Activated CD4-positive, alpha-beta memory T cell treated with anti-CD3 and anti-CD28 coated beads for 36 hours (primary cell): Measurements from ENCODE around the gene PRKCQ. TPM values are rescaled to one million over a fixed set of nuclear protein-coding genes. Genes with fewer than 3 reads are reported as not detected.

ENCODE experiments used
- CTCF ChIA-PET: fragments of 350-600 bp; sonication (Branson Sonifier 250); formaldehyde crosslinking; loops from one replicate; lab custom pipeline; 2021; ENCODE audit warnings: antibody characterized with exemption, inconsistent platforms; lab: Charles Lee
- POLR2A ChIA-PET: fragments of 350-600 bp; sonication (Branson Sonifier 250); formaldehyde crosslinking; loops from one replicate; lab custom pipeline; 2021; ENCODE audit warnings: antibody characterized with exemption; lab: Charles Lee
- DNase-seq: peaks from one replicate; pipeline ENCODE4 v3.0.0-alpha.2; 2020
- H3K27ac Mint-ChIP-seq: one replicate; pipeline ENCODE4 v1.8.0; 2021; ENCODE audit warnings: mixed read lengths
- H3K27me3 Mint-ChIP-seq: one replicate; pipeline ENCODE4 v1.8.0; 2021; ENCODE audit warnings: mixed read lengths
- H3K36me3 Mint-ChIP-seq: one replicate; pipeline ENCODE4 v1.8.0; 2021; ENCODE audit warnings: mixed read lengths
- H3K4me1 Mint-ChIP-seq: one replicate; pipeline ENCODE4 v1.8.0; 2021; ENCODE audit warnings: low read depth, mixed read lengths
- H3K4me3 Mint-ChIP-seq: one replicate; pipeline ENCODE4 v1.8.0; 2021; ENCODE audit warnings: mild to moderate bottlenecking, mixed read lengths
- H3K9me3 Mint-ChIP-seq: one replicate; pipeline ENCODE4 v1.8.0; 2021; ENCODE audit warnings: mixed read lengths
- intact Hi-C: fragments of 100-400 bp; cut with micrococcal nuclease; formaldehyde crosslinking; loops from one replicate; pipeline ENCODE4 v1.15.1; 2023
- total RNA-seq, 2 experiments: library from RNA; stranded (reverse); gene quantifications; one replicate each; pipeline ENCODE4 v1.2.3, GENCODE V29; 2021

Gene PRKCQ
- total RNA-seq, 2 experiments from 2014 or later: 44.3 to 45.2 TPM

DNA sequence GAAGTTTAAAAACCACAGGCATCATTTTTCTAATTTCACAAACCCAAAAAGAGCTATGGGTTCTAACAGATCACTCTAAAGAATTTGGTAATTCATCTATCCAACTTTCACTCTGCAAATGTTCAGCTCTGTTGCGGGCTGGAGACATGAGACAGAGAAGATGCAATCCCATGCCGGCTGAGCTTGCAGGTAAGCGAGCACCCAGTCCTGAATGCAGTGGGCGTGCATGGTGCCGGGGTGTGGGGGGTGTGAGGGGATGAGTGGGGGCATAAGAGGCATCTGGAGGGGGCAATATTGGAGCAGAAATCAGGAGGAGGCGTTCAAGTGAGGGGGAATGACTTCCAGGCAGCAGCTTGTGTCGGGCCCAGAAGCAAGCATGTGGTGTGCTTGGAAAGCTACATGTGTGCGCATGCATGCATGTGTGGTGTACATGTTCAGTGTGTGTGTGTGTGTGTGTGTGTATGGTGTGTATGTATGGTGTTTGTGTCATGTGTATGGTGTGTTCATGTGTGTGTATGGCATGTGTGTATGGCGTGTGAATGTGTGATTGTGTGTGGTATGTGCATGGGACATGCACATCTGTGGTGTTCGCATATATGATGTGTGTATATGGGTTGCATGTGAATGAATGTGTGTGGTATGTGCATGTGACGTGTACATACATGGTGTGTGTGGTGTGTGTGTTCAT is 172.9 kb downstream of the PRKCQ start:
- peak; percentile 39 for DNase-seq
- Mint-ChIP-seq H3K27me3 (no peaks in the 10 kb centered on the region), H3K36me3 (no peaks in the 10 kb centered on the region), H3K27ac (no peak overlapping the region), H3K9me3 (no peaks in the 10 kb centered on the region), H3K4me1 (peaks cover 58% of the 10 kb centered on the region), H3K4me3 (no peak overlapping the region)
- intact Hi-C loops: loop anchor here (2.0 to 5.0 kb wide), 3 partner anchors 58 to 220 kb away; no protein-coding TSS in a partner anchor
- ChIA-PET CTCF (interaction anchor here (0.6 to 2.9 kb wide), 32 partner anchors 8 to 345 kb away, joined by 3 to 57 read pairs (median 5); partner anchors contain the start of genes IL2RA and PFKFB3), POLR2A (interaction anchor here (0.7 to 2.8 kb wide), 9 partner anchors 16 to 323 kb away, joined by 3 to 16 read pairs (median 5); partner anchors contain the start of gene PFKFB3)

DNA sequence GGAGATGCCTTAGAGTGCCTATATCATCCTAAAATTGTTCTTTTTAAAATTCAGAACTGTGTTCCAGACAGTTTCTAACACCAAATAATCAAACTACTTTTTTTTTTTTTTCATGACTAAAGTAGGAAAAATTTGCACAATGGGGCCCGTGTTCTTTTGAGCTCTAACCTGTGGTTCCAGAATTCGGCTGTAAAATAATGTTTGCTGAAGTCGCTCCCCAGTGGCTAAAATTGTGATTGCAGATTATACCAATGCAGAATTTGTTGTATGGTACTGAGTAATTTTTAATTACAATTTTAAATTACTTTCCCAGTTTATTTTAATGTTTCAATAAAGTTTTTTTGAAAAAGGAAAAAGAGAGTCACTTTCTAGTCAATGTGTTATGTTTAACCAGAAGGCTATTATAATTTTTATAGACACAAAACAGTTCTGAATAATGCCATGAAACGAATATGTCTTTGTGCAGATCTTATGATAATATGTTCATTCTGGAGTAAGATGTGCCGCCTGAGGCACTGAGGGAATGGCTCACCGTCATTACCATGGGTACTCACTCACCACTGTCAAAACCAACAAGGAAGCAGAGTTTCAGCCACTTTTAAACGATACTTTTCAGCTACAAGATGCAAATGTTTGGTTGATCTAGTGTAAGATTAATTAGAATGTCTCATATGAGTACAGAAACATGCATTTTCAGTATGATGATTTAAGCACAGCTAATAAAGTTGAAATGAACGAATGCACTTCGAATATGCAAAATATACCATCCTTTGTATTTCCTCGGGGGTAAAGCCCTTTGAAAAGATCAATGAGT is 173.6 kb downstream of the PRKCQ start:
- ChIA-PET POLR2A (interaction anchor here (0.7 to 2.8 kb wide), 11 partner anchors 15 to 322 kb away, joined by 3 to 16 read pairs (median 4); partner anchors contain the start of gene PFKFB3), CTCF (interaction anchor here (0.7 to 2.9 kb wide), 41 partner anchors 9 to 344 kb away, joined by 3 to 57 read pairs (median 5); partner anchors contain the start of genes IL2RA and PFKFB3)
- no peak overlapping the region for H3K4me3 Mint-ChIP-seq

DNA sequence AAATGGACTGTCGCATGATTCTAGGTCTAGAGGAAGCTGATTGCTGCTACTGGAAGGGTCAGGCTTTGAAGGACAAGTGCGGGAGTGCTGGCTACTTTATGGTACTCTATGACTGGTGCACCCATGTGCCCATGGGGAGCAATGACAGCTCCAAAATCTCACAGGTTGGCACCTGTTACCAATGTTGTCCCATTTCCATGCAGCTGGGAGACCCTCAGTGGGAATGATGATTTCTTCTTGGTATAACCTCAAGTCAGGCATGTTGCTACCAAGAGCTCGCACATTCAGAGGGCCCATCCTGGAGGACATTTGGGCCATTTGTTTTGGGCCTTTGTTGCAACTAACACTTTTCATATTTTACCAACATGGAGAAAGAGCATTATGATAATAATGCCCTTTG is 174.4 kb downstream of the PRKCQ start:
- peaks cover 3% of the 10 kb centered on the region for H3K27me3 Mint-ChIP-seq
- H3K27ac Mint-ChIP-seq: no peak overlapping the region
- H3K4me1 Mint-ChIP-seq: peaks cover 57% of the 10 kb centered on the region
- ChIA-PET CTCF (interaction anchor here (0.7 to 2.9 kb wide), 34 partner anchors 8 to 319 kb away, joined by 3 to 57 read pairs (median 6); partner anchors contain the start of gene PFKFB3), POLR2A (interaction anchor here (0.9 to 2.8 kb wide), 6 partner anchors 15 to 297 kb away, joined by 3 to 16 read pairs (median 5); partner anchors contain the start of gene PFKFB3)
- intact Hi-C loops: loop anchor here (1.0 to 5.0 kb wide), 5 partner anchors 57 to 296 kb away; no protein-coding TSS in a partner anchor
- peaks cover 3% of the 10 kb centered on the region for H3K36me3 Mint-ChIP-seq
- H3K9me3 Mint-ChIP-seq: no peaks in the 10 kb centered on the region
- H3K4me3 Mint-ChIP-seq: no peak overlapping the region
- DNase-seq: no peak

More for the DNA sequence above, 173.6 kb downstream of the PRKCQ start:
- Mint-ChIP-seq H3K36me3 (peaks cover 3% of the 10 kb centered on the region), H3K4me1 (peaks cover 62% of the 10 kb centered on the region), H3K27ac (peak overlapping the region; percentile 40), H3K27me3 (peaks cover 3% of the 10 kb centered on the region), H3K9me3 (no peaks in the 10 kb centered on the region)
- DNase-seq: peak; percentile 51
- intact Hi-C loops: loop anchor here (1.0 to 5.0 kb wide), 5 partner anchors 58 to 297 kb away; no protein-coding TSS in a partner anchor

GRCh38 chr10:6404127-6405072 is 175.7 kb downstream of the PRKCQ start:
- H3K27ac Mint-ChIP-seq: no peak overlapping the region
- H3K9me3 Mint-ChIP-seq: no peaks in the 10 kb centered on the region
- H3K36me3 Mint-ChIP-seq: peaks cover 3% of the 10 kb centered on the region
- DNase-seq: no peak
- peaks cover 3% of the 10 kb centered on the region for H3K27me3 Mint-ChIP-seq
- POLR2A ChIA-PET: interaction anchor here (0.7 to 2.8 kb wide), 2 partner anchors 202 to 205 kb away, joined by 3 to 16 read pairs; partner anchors contain the start of gene PFKFB3
- CTCF ChIA-PET: interaction anchor here (0.5 to 4.2 kb wide), 4 partner anchors 39 to 294 kb away, joined by 3 to 57 read pairs (median 23); partner anchors contain the start of gene PFKFB3
- peaks cover 50% of the 10 kb centered on the region for H3K4me1 Mint-ChIP-seq
- H3K4me3 Mint-ChIP-seq: no peak overlapping the region
- intact Hi-C loops: loop anchor here (5.0 kb wide), 2 partner anchors 217 to 317 kb away; partner anchors contain the start of gene RBM17

DNA sequence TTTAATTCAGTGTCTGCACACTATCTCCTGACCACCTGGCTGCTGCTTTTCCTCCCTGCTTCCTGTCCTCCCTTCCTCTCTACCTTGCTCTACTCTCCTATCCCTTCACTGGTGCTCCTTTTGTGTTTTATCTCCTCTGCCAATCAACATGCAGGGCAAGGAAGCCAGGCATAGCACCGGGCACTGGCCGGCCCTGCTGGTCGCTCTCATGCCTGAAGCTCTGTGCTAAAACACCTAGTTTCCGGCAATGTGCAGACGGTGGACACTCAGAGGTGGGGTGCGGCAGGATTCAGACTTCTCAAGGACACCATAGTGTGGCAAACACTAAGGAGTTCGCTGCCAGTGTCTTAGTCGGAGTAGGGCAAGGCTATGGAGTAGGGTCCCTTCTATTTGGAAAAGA is 177.1 kb downstream of the PRKCQ start:
- no peak for DNase-seq
- H3K4me1 Mint-ChIP-seq: peaks cover 51% of the 10 kb centered on the region
- peaks cover 3% of the 10 kb centered on the region for H3K27me3 Mint-ChIP-seq
- intact Hi-C loops: loop anchor here (1.0 to 5.0 kb wide), 3 partner anchors 136 to 316 kb away; partner anchors contain the start of gene RBM17
- ChIA-PET POLR2A (interaction anchor here (1.1 kb wide), 1 partner anchor 204 kb away, joined by 4 read pairs; no protein-coding TSS in a partner anchor), CTCF (interaction anchor here (1.0 to 4.2 kb wide), 21 partner anchors 10 to 296 kb away, joined by 3 to 160 read pairs (median 7); partner anchors contain the start of gene PFKFB3)
- H3K9me3 Mint-ChIP-seq: no peaks in the 10 kb centered on the region
- H3K27ac Mint-ChIP-seq: no peak overlapping the region
- no peak overlapping the region for H3K4me3 Mint-ChIP-seq
- peaks cover 3% of the 10 kb centered on the region for H3K36me3 Mint-ChIP-seq

DNA sequence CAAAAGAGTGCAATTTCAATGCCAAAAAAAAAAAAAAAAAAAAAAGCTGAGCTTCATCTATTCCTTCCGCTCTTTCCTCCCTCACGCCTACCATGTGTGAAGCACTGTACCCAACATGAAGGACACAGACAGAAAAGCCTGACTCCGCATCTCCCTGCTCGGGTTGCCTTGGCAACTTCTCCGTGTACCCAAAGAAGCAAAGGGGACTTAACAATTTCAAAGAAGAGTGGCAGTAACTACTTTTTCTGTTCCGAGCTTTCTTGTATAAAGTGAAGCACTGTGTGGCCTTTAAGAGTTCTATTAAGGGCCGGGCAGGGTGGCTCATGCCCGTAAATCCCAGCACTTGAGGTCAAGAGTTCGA is 177.7 kb downstream of the PRKCQ start:
- Mint-ChIP-seq H3K9me3 (no peaks in the 10 kb centered on the region), H3K27ac (no peak overlapping the region), H3K4me1 (peaks cover 48% of the 10 kb centered on the region), H3K4me3 (no peak overlapping the region), H3K36me3 (peaks cover 3% of the 10 kb centered on the region), H3K27me3 (peaks cover 3% of the 10 kb centered on the region)
- CTCF ChIA-PET: interaction anchor here (0.6 to 4.2 kb wide), 83 partner anchors 9 to 431 kb away, joined by 3 to 160 read pairs (median 5); partner anchors contain the start of genes IL2RA and PFKFB3
- no peak for DNase-seq
- POLR2A ChIA-PET: interaction anchor here (0.8 to 1.7 kb wide), 7 partner anchors 8 to 203 kb away, joined by 3 to 23 read pairs (median 4); partner anchors contain the start of gene PFKFB3
- intact Hi-C loops: loop anchor here (1.0 to 5.0 kb wide), 3 partner anchors 135 to 315 kb away; partner anchors contain the start of gene RBM17

- intact Hi-C loops: loop anchor here (1.0 to 5.0 kb wide), 5 partner anchors 131 to 314 kb away; partner anchors contain the start of genes PFKFB3 and RBM17
- Mint-ChIP-seq H3K9me3 (no peaks in the 10 kb centered on the region), H3K27me3 (peaks cover 3% of the 10 kb centered on the region), H3K4me1 (peaks cover 42% of the 10 kb centered on the region), H3K4me3 (peak overlapping the region; percentile 9), H3K36me3 (peaks cover 3% of the 10 kb centered on the region), H3K27ac (peak overlapping the region; percentile 35)
- CTCF ChIA-PET: interaction anchor here (0.6 to 4.2 kb wide), 90 partner anchors 9 to 430 kb away, joined by 3 to 160 read pairs (median 5); partner anchors contain the start of genes IL2RA and PFKFB3
- DNase-seq: peak; percentile 71
- POLR2A ChIA-PET: interaction anchor here (0.7 to 1.7 kb wide), 8 partner anchors 9 to 274 kb away, joined by 3 to 23 read pairs (median 4); partner anchors contain the start of gene PFKFB3
Measured at GRCh38 chr10:6401558-6402348, 178.3 kb downstream of the PRKCQ start.

DNA sequence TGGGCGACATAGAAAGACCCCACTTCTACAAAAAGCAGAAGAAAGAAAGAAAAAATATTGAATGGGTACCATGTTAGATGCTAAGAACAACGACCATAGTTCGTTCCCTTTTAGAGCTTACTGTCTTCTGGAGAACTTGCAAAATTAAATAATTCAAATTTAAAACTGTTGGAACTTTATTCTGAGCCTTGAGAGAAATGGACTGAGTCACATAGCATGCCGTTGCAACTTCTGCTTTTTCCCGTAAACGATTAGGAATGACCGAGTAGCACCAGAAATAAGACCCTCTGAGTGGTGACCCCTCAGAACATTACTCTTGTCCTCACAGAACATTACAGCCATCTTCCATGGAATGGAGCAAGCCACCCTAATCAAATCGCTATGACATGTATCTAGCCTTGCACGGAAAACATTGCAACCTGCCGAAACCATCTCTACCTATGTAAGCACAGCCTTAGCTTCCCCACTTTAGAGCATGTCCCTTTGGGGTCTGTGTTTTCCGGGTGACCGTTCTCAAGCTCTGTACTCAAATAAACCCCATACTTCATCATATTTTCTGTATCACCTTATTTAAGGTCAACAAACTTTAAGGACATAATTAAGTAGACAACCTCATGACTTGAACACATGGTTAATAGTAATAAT is 179.1 kb downstream of the PRKCQ start:
- H3K4me1 Mint-ChIP-seq: peaks cover 34% of the 10 kb centered on the region
- no peak overlapping the region for H3K4me3 Mint-ChIP-seq
- ChIA-PET CTCF (interaction anchor here (0.6 to 4.2 kb wide), 64 partner anchors 8 to 606 kb away, joined by 3 to 160 read pairs (median 6); partner anchors contain the start of gene PFKFB3), POLR2A (interaction anchor here (0.6 to 1.7 kb wide), 6 partner anchors 10 to 273 kb away, joined by 3 to 23 read pairs (median 4); partner anchors contain the start of gene PFKFB3)
- peaks cover 3% of the 10 kb centered on the region for H3K36me3 Mint-ChIP-seq
- DNase-seq: no peak
- peaks cover 3% of the 10 kb centered on the region for H3K27me3 Mint-ChIP-seq
- intact Hi-C loops: loop anchor here (1.0 to 5.0 kb wide), 3 partner anchors 131 to 314 kb away; partner anchors contain the start of genes PFKFB3 and RBM17
- no peaks in the 10 kb centered on the region for H3K9me3 Mint-ChIP-seq
- no peak overlapping the region for H3K27ac Mint-ChIP-seq

DNA sequence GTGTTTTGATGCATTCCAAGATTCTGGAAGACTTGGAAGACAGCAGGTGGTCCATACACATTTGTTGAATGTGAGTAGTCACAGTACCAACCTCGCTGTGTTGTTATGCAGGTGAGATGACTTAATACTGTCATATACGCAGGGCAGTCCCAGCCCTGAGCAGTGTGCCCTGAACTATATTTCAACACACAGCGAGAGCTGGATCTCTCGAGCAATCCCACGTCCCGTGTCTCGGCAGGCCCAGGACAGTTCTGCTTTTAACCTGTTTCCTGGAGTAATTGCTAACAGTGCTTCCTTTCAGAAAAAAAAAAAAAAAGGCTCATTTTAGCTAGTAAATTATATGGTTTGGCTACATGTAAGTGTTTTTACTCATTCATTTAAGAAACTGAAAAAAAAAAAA is 179.7 kb downstream of the PRKCQ start:
- ChIA-PET CTCF (interaction anchor here (0.6 to 4.2 kb wide), 10 partner anchors 11 to 605 kb away, joined by 3 to 160 read pairs (median 18); partner anchors contain the start of gene PFKFB3), POLR2A (interaction anchor here (0.6 to 0.9 kb wide), 2 partner anchors 117 to 237 kb away, joined by 3 to 4 read pairs; no protein-coding TSS in a partner anchor)
- no peaks in the 10 kb centered on the region for H3K9me3 Mint-ChIP-seq
- peaks cover 3% of the 10 kb centered on the region for H3K36me3 Mint-ChIP-seq
- H3K27me3 Mint-ChIP-seq: peaks cover 3% of the 10 kb centered on the region
- peaks cover 28% of the 10 kb centered on the region for H3K4me1 Mint-ChIP-seq
- intact Hi-C loops: loop anchor here (5.0 kb wide), 1 partner anchor 313 kb away; the partner anchor contains the start of gene RBM17
- H3K27ac Mint-ChIP-seq: no peak overlapping the region
- DNase-seq: no peak
- H3K4me3 Mint-ChIP-seq: no peak overlapping the region
